HG03558 (cell line): Measurements from ENCODE around the gene SH2D1B.
"Not testable (repeated sequence)": the region's sequence is repeated elsewhere in the genome, so short reads cannot be mapped to it uniquely, and the experiment has no call there.

ENCODE experiments used
- ATAC-seq: cut with Tn5 transposase; IDR thresholded peaks from one replicate; pipeline ENCODE4 v1.9.1; 2021; ENCODE audit warnings: moderate number of reproducible peaks; ENCODE audit not compliant: unreplicated experiment; ENCODE audit errors: extremely low read depth

Gene SH2D1B

GRCh38 chr1:162365284-162366020 is 46.5 kb downstream of the SH2D1B start:
- no peak for ATAC-seq

GRCh38 chr1:162364498-162364897 is 47.4 kb downstream of the SH2D1B start:
- ATAC-seq, result no peak

GRCh38 chr1:162363823-162364222 is 48.1 kb downstream of the SH2D1B start:
- no peak for ATAC-seq

- ATAC-seq, result peak; percentile 14
Measured at GRCh38 chr1:162361349-162361748, 50.6 kb downstream of the SH2D1B start.

GRCh38 chr1:162360874-162361260 is 51.1 kb downstream of the SH2D1B start:
- ATAC-seq, result no peak

GRCh38 chr1:162360237-162360873 is 51.6 kb downstream of the SH2D1B start:
- ATAC-seq, result no peak

- no peak for ATAC-seq
Measured at GRCh38 chr1:162359523-162360236, 52.3 kb downstream of the SH2D1B start.

GRCh38 chr1:162358928-162359327 is 53.0 kb downstream of the SH2D1B start:
- ATAC-seq, result no peak

GRCh38 chr1:162357681-162358266 is 54.2 kb downstream of the SH2D1B start:
- no peak for ATAC-seq

- no peak for ATAC-seq
Measured at GRCh38 chr1:162353702-162354101, 58.2 kb downstream of the SH2D1B start.

GRCh38 chr1:162353078-162353477 is 58.9 kb downstream of the SH2D1B start:
- ATAC-seq, result no peak

GRCh38 chr1:162351874-162352273 is 60.1 kb downstream of the SH2D1B start:
- ATAC-seq, result not testable (repeated sequence)

- no peak for ATAC-seq
Measured at GRCh38 chr1:162351246-162351842, 60.6 kb downstream of the SH2D1B start.

GRCh38 chr1:162349635-162350330 is 62.2 kb downstream of the SH2D1B start:
- ATAC-seq, result no peak

GRCh38 chr1:162347281-162347680 is 64.7 kb downstream of the SH2D1B start:
- ATAC-seq, result no peak
